ENCODE measurements around the gene CSMD2. TPM values are rescaled to one million over a fixed set of nuclear protein-coding genes. Genes with fewer than 3 reads are reported as not detected.

The CSMD2 gene
- total and polyA plus RNA-seq, 2 donors from 2014 or later: 0.47 TPM; not detected in 1

DNA sequence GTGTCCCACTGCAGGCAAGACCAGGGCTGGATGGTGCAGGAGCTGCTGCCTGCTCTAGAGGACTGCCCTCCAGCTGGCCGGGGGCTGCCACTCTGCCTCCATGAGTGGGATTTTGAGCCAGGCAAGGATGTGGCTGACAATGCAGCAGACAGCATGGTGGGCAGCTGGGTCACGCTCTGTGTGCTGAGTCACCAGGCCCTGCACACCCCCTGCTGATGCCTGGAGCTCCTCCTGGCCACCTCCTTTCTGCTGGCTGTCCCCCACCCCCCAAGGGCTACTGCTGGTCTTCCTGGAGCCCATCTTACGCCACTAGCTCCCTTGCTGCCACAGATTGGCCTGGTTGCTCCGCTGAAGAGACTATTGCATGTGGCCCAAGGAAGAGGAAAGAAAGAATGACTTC lies 696.5 kb downstream of the CSMD2 start:
- TF ChIP-seq, protein P1, sequence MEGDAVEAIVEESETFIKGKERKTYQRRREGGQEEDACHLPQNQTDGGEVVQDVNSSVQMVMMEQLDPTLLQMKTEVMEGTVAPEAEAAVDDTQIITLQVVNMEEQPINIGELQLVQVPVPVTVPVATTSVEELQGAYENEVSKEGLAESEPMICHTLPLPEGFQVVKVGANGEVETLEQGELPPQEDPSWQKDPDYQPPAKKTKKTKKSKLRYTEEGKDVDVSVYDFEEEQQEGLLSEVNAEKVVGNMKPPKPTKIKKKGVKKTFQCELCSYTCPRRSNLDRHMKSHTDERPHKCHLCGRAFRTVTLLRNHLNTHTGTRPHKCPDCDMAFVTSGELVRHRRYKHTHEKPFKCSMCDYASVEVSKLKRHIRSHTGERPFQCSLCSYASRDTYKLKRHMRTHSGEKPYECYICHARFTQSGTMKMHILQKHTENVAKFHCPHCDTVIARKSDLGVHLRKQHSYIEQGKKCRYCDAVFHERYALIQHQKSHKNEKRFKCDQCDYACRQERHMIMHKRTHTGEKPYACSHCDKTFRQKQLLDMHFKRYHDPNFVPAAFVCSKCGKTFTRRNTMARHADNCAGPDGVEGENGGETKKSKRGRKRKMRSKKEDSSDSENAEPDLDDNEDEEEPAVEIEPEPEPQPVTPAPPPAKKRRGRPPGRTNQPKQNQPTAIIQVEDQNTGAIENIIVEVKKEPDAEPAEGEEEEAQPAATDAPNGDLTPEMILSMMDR (IDR thresholded peaks at IDR 0.05; ENCODE audit: borderline replicate concordance, extremely low read depth, insufficient read depth): no peak
- no peak overlapping the region for H3K4me3 ChIP-seq (ENCODE audit: low read length in 3 of 3)
- no peaks in the 10 kb centered on the region for H3K27me3 ChIP-seq (ENCODE audit: control insufficient read depth, insufficient read depth, low read length)
- H3K36me3 ChIP-seq (ENCODE audit: control insufficient read depth in 2 of 3, insufficient read depth in 3 of 3, low read length in 3 of 3): no peaks in the 10 kb centered on the region
- H3K4me1 ChIP-seq (ENCODE audit: control insufficient read depth in 2 of 3, insufficient read depth in 2 of 3, low read depth in 1 of 3, low read length in 3 of 3): peaks cover 3 to 21% (median 7%) of the 10 kb centered on the region in 3 donors
- H3K9ac ChIP-seq (ENCODE audit: low read length in 3 of 3): no peak overlapping the region
- FAIRE-seq (no peak), DNase-seq (no peak)
- no peak overlapping the region for H3K27ac ChIP-seq (ENCODE audit: low read depth in 2 of 2, low read length in 2 of 2)
- H3K9me3 ChIP-seq (ENCODE audit: control insufficient read depth in 2 of 3, insufficient read depth in 1 of 3, low read length in 3 of 3): no peaks in the 10 kb centered on the region
- intact Hi-C loops (cut with DNase I): loop anchor here (10.0 kb wide), 1 partner anchor 184 kb away; no protein-coding TSS in a partner anchor

- Histone ChIP-seq H3K27ac (ENCODE audit: low read depth in 2 of 2, low read length in 2 of 2) (no peak overlapping the region), H3K4me1 (ENCODE audit: control insufficient read depth in 2 of 3, insufficient read depth in 2 of 3, low read depth in 1 of 3, low read length in 3 of 3) (peaks cover 3 to 17% (median 7%) of the 10 kb centered on the region in 3 donors), H3K36me3 (ENCODE audit: control insufficient read depth in 2 of 3, insufficient read depth in 3 of 3, low read length in 3 of 3) (no peaks in the 10 kb centered on the region), H3K9ac (ENCODE audit: low read length in 3 of 3) (no peak overlapping the region), H3K9me3 (ENCODE audit: control insufficient read depth in 2 of 3, insufficient read depth in 1 of 3, low read length in 3 of 3) (no peaks in the 10 kb centered on the region), H3K27me3 (ENCODE audit: control insufficient read depth, insufficient read depth, low read length) (no peaks in the 10 kb centered on the region), H3K4me3 (ENCODE audit: low read length in 3 of 3) (no peak overlapping the region)
- intact Hi-C loops (cut with DNase I): loop anchor here (10.0 kb wide), 1 partner anchor 183 kb away; no protein-coding TSS in a partner anchor
- FAIRE-seq (no peak), DNase-seq (no peak)
- TF ChIP-seq, protein P1 (IDR thresholded peaks at IDR 0.05; ENCODE audit: borderline replicate concordance, extremely low read depth, insufficient read depth): no peak
These were observed 697.0 kb downstream of the CSMD2 start for GRCh38 chr1:33468011-33468410.

- TF ChIP-seq, protein P1 (IDR thresholded peaks at IDR 0.05; ENCODE audit: borderline replicate concordance, extremely low read depth, insufficient read depth): no peak
- peaks cover 2 to 13% (median 3%) of the 10 kb centered on the region in 3 donors for H3K4me1 ChIP-seq (ENCODE audit: control insufficient read depth in 2 of 3, insufficient read depth in 2 of 3, low read depth in 1 of 3, low read length in 3 of 3)
- H3K4me3 ChIP-seq (ENCODE audit: low read length in 3 of 3): no peak overlapping the region
- H3K9ac ChIP-seq (ENCODE audit: low read length in 3 of 3): no peak overlapping the region
- no peaks in the 10 kb centered on the region for H3K36me3 ChIP-seq (ENCODE audit: control insufficient read depth in 2 of 3, insufficient read depth in 3 of 3, low read length in 3 of 3)
- H3K9me3 ChIP-seq (ENCODE audit: control insufficient read depth in 2 of 3, insufficient read depth in 1 of 3, low read length in 3 of 3): no peaks in the 10 kb centered on the region
- FAIRE-seq: no peak
- peak in 3 of 5 donors; percentile 47 to 84 (median 58) for DNase-seq
- no peak overlapping the region for H3K27ac ChIP-seq (ENCODE audit: low read depth in 2 of 2, low read length in 2 of 2)
- H3K27me3 ChIP-seq (ENCODE audit: control insufficient read depth, insufficient read depth, low read length): no peaks in the 10 kb centered on the region
- intact Hi-C loops (cut with DNase I): loop anchor here (10.0 kb wide), 1 partner anchor 181 kb away; no protein-coding TSS in a partner anchor
These were observed 698.9 kb downstream of the CSMD2 start for GRCh38 chr1:33466159-33466558.

DNA sequence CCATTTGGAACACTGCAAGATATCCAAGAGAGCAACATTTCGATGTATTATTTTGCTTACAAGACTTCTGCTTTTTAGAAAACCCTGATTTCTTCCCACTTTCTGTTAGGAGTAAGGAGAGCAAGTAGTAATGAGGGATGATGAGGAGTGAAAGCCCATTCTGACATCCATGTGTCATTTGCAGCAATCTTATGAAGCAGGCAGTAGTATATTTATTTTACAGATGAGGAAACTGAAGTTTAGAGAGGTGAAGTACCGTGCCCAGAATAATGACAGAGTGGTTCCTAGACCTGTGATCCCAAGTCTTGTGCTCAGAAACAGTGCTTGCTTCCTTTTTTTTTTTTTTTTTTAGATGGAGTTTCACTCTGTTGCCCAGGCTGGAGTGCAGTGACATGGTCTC lies 699.7 kb downstream of the CSMD2 start:
- no peak overlapping the region for H3K4me3 ChIP-seq (ENCODE audit: low read length in 3 of 3)
- H3K27ac ChIP-seq (ENCODE audit: low read depth in 2 of 2, low read length in 2 of 2): no peak overlapping the region
- H3K9me3 ChIP-seq (ENCODE audit: control insufficient read depth in 2 of 3, insufficient read depth in 1 of 3, low read length in 3 of 3): no peaks in the 10 kb centered on the region
- H3K4me1 ChIP-seq (ENCODE audit: control insufficient read depth in 2 of 3, insufficient read depth in 2 of 3, low read depth in 1 of 3, low read length in 3 of 3): peaks cover 2 to 10% (median 2%) of the 10 kb centered on the region in 3 donors
- FAIRE-seq (no peak), DNase-seq (no peak)
- H3K27me3 ChIP-seq (ENCODE audit: control insufficient read depth, insufficient read depth, low read length): no peaks in the 10 kb centered on the region
- no peak overlapping the region for H3K9ac ChIP-seq (ENCODE audit: low read length in 3 of 3)
- TF ChIP-seq, protein P1 (IDR thresholded peaks at IDR 0.05; ENCODE audit: borderline replicate concordance, extremely low read depth, insufficient read depth): no peak
- no peaks in the 10 kb centered on the region for H3K36me3 ChIP-seq (ENCODE audit: control insufficient read depth in 2 of 3, insufficient read depth in 3 of 3, low read length in 3 of 3)
- intact Hi-C loops (cut with DNase I): loop anchor here (10.0 kb wide), 1 partner anchor 181 kb away; no protein-coding TSS in a partner anchor

Data from kidney (tissue), 14 donors.